ENCODE results near the gene FRMD1.

DNA sequence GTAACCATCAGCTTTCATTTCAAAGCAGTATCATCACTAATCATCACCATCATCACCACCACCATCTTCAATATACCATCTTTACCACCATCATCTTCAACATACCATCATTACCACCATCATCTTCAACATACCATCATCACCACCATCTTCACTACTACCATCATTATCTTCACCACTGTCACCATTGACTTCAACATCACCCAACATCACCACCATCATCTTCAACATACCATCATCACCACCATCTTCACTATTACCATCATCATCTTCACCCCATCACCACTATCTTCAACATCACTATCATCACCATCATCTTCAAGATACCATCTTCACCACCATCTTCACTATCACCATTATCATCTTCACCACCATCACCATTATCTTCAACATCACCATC lies 40.5 kb upstream of the FRMD1 start:
- TF ChIP-seq POLR2A (IDR thresholded peaks at IDR 0.05; ENCODE audit: control extremely low read depth in 1 of 2, low read depth in 2 of 2, low read length in 2 of 2) (no peak), CTCF (IDR thresholded peaks at IDR 0.05; ENCODE audit: control extremely low read depth in 1 of 3, insufficient read depth in 1 of 3, low read depth in 1 of 3, low read length in 3 of 3) (no peak)
